ENCODE data around the gene ARL15. TPM values are rescaled to one million over a fixed set of nuclear protein-coding genes. Genes with fewer than 3 reads are reported as not detected.

Gene ARL15
- polyA plus RNA-seq, 1 of the 3 experiments (the other 2 are of a cell fraction): 6.4 TPM

- ChIA-PET CTCF (no interaction called here), POLR2A (no interaction called here)
- H3K9me2 ChIP-seq: no peaks in the 10 kb centered on the region
- H3K4me3 ChIP-seq (ENCODE audit: low read depth in 2 of 2, low read length in 1 of 2): no peak overlapping the region
- no peak overlapping the region for H2AFZ ChIP-seq (ENCODE audit: low read depth)
- DNase-seq: no peak
- WGBS (ENCODE audit: low lambda C conversion rate): 90% methylated on average over 1 of the region's 1 CpG
- no peak overlapping the region for H3K4me2 ChIP-seq
- H4K20me1 ChIP-seq (ENCODE audit: insufficient read depth): no peaks in the 10 kb centered on the region
- no peaks in the 10 kb centered on the region for H3K27me3 ChIP-seq (ENCODE audit: insufficient read depth)
- TF ChIP-seq SIN3A (IDR thresholded peaks at IDR 0.05; ENCODE audit: borderline replicate concordance, low read depth, low read length) (no peak), RXRA (IDR thresholded peaks at IDR 0.05; ENCODE audit: borderline replicate concordance, low read depth) (no peak), NRF1 (IDR thresholded peaks at IDR 0.05; ENCODE audit: low read depth, low read length) (no peak), RFX5 (IDR thresholded peaks at IDR 0.05; ENCODE audit: low read length) (no peak), MXI1 (IDR thresholded peaks at IDR 0.05; ENCODE audit: low read depth, low read length) (no peak), ZBTB33 (IDR thresholded peaks at IDR 0.05; ENCODE audit: borderline replicate concordance, low read depth) (no peak), ELF1 (IDR thresholded peaks at IDR 0.05) (no peak), MEF2A (IDR thresholded peaks at IDR 0.05; ENCODE audit: borderline replicate concordance, low read depth) (no peak), FOXM1 (IDR thresholded peaks at IDR 0.05; ENCODE audit: low read depth) (no peak), EZH2phosphoT487 (IDR thresholded peaks at IDR 0.05; ENCODE audit: borderline replicate concordance, low read depth) (no peak), JUND (IDR thresholded peaks at IDR 0.05) (no peak), FOXJ3 (CRISPR knock-in tag; IDR thresholded peaks at IDR 0.05) (no peak)
- no peaks in the 10 kb centered on the region for H3K9me3 ChIP-seq
- no peaks in the 10 kb centered on the region for H3K79me2 ChIP-seq (ENCODE audit: insufficient read depth)
- H3F3A ChIP-seq (replicated peaks; ENCODE audit: insufficient read depth): peaks cover 8% of the 10 kb centered on the region
- no peaks in the 10 kb centered on the region for H3K36me3 ChIP-seq (replicated peaks in 1 of 2; ENCODE audit: control insufficient read depth in 1 of 2, insufficient read depth in 2 of 2, low read length in 1 of 2)
- H3K4me1 ChIP-seq (ENCODE audit: control insufficient read depth in 1 of 2, insufficient read depth in 2 of 2, low read depth in 1 of 2, low read length in 1 of 2): no peaks in the 10 kb centered on the region; a peak in 1 of 4 replicates
- H3K9ac ChIP-seq: no peak overlapping the region
- no peak overlapping the region for H3K27ac ChIP-seq (ENCODE audit: low read depth in 2 of 2, low read length in 1 of 2)
Observed at GRCh38 chr5:54037205-54037604, 273.2 kb downstream of the ARL15 start.

GRCh38 chr5:54030981-54031380 is 279.4 kb downstream of the ARL15 start:
- H3K9ac ChIP-seq: no peak overlapping the region
- no peaks in the 10 kb centered on the region for H4K20me1 ChIP-seq (ENCODE audit: insufficient read depth)
- H3K27me3 ChIP-seq (ENCODE audit: insufficient read depth): no peaks in the 10 kb centered on the region
- H3K27ac ChIP-seq (ENCODE audit: low read depth in 2 of 2, low read length in 1 of 2): no peak overlapping the region
- no peaks in the 10 kb centered on the region for H3K9me2 ChIP-seq
- H2AFZ ChIP-seq (ENCODE audit: low read depth): no peak overlapping the region
- CTCF ChIA-PET: no interaction called here
- TF ChIP-seq TCF12 (IDR thresholded peaks at IDR 0.05): no peak
- no peak for TF ChIP-seq NRF1 (IDR thresholded peaks at IDR 0.05; ENCODE audit: low read depth, low read length)
- TF ChIP-seq, protein P1, sequence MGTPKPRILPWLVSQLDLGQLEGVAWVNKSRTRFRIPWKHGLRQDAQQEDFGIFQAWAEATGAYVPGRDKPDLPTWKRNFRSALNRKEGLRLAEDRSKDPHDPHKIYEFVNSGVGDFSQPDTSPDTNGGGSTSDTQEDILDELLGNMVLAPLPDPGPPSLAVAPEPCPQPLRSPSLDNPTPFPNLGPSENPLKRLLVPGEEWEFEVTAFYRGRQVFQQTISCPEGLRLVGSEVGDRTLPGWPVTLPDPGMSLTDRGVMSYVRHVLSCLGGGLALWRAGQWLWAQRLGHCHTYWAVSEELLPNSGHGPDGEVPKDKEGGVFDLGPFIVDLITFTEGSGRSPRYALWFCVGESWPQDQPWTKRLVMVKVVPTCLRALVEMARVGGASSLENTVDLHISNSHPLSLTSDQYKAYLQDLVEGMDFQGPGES (IDR thresholded peaks at IDR 0.05; ENCODE audit: low read depth, low read length): no peak
- TF ChIP-seq FOXM1 (IDR thresholded peaks at IDR 0.05; ENCODE audit: low read depth): no peak
- TF ChIP-seq TAF1 (IDR thresholded peaks at IDR 0.05; ENCODE audit: borderline replicate concordance, low read depth, low read length): no peak
- TF ChIP-seq RFX5 (IDR thresholded peaks at IDR 0.05; ENCODE audit: low read length): no peak
- no peaks in the 10 kb centered on the region for H3K36me3 ChIP-seq (replicated peaks in 1 of 2; ENCODE audit: control insufficient read depth in 1 of 2, insufficient read depth in 2 of 2, low read length in 1 of 2)
- no peak overlapping the region for H3K4me2 ChIP-seq
- WGBS (ENCODE audit: low lambda C conversion rate): 85% methylated on average over 3 of the region's 3 CpGs
- H3F3A ChIP-seq (replicated peaks; ENCODE audit: insufficient read depth): peaks cover 8% of the 10 kb centered on the region
- POLR2A ChIA-PET: no interaction called here
- DNase-seq: no peak
- no peaks in the 10 kb centered on the region for H3K79me2 ChIP-seq (ENCODE audit: insufficient read depth)
- no peaks in the 10 kb centered on the region for H3K4me1 ChIP-seq (ENCODE audit: control insufficient read depth in 1 of 2, insufficient read depth in 2 of 2, low read depth in 1 of 2, low read length in 1 of 2)
- H3K9me3 ChIP-seq: no peaks in the 10 kb centered on the region
- H3K4me3 ChIP-seq (ENCODE audit: low read depth in 2 of 2, low read length in 1 of 2): no peak overlapping the region

Data from SK-N-SH (cell line).